Bronchial epithelial cell (primary cell): ENCODE results near the gene AKT1S1. TPM values are rescaled to one million over a fixed set of nuclear protein-coding genes. Genes with fewer than 3 reads are reported as not detected.
A peak's percentile ranks its signal among the peaks of the same experiment; 100 is the strongest.

Experiments used
- DNase-seq: peaks from one replicate; pipeline ENCODE4 v3.0.0-alpha.2; 2010; ENCODE audit warnings: low read depth
- FAIRE-seq: peaks from 2 replicates; lab custom pipeline; 2011; peaks lifted over from hg19 to GRCh38; lab: Jason Lieb, UNC
- H3K27me3 ChIP-seq: 2 replicates; pipeline ENCODE4 v1.5.1; 2011; ENCODE audit warnings: low read length; ENCODE audit not compliant: control insufficient read depth, insufficient read depth
- H3K36me3 ChIP-seq: 2 replicates; pipeline ENCODE4 v1.5.1; 2011; ENCODE audit warnings: low read length; ENCODE audit not compliant: control insufficient read depth, insufficient read depth
- H3K4me3 ChIP-seq: 2 replicates; pipeline ENCODE4 v1.5.1; 2011; ENCODE audit warnings: mild to moderate bottlenecking, low read depth, low read length, control low read depth
- CTCF ChIP-seq: IDR thresholded peaks from 2 replicates; pipeline ENCODE4 v1.5.1; 2011; ENCODE audit warnings: mild to moderate bottlenecking, moderate library complexity, low read length, control low read depth, inconsistent platforms; ENCODE audit not compliant: insufficient read depth, severe bottlenecking
- total RNA-seq: library from RNA; depleted of rRNA; stranded (reverse); fragments of >200 nt; gene quantifications from 2 replicates; pipeline ENCODE4 v1.2.1, GENCODE V29; 2014

AKT1S1 gene
- total RNA-seq, 1 donor from 2014 or later: 3.7 TPM

- Histone ChIP-seq H3K27me3 (no peaks in the 10 kb centered on the region), H3K36me3 (peaks cover 8% of the 10 kb centered on the region), H3K4me3 (peak overlapping the region; percentile 89)
- DNase-seq: no peak
- no peak for TF ChIP-seq CTCF
- no peak for FAIRE-seq
Measured at GRCh38 chr19:49851456-49852259, 25.5 kb downstream of the AKT1S1 start.

- Histone ChIP-seq H3K4me3 (peak within 1 kb of the TSS; percentile 89), H3K27me3 (no peaks in the 10 kb centered on the region), H3K36me3 (peaks cover 8% of the 10 kb centered on the region)
- no peak for TF ChIP-seq CTCF
- FAIRE-seq: no peak
- DNase-seq: peak; percentile 73
Measured at GRCh38 chr19:49850487-49851342, 26.4 kb downstream of the AKT1S1 start, which contains the start of gene PTOV1. Gene PTOV1, plus strand, starts transcription at chr19:49851159.

- Histone ChIP-seq H3K4me3 (peak overlapping the region; percentile 89), H3K36me3 (peaks cover 8% of the 10 kb centered on the region), H3K27me3 (no peaks in the 10 kb centered on the region)
- FAIRE-seq (no peak), DNase-seq (no peak)
- no peak for TF ChIP-seq CTCF
Measured at GRCh38 chr19:49850221-49850486, 27.0 kb downstream of the AKT1S1 start.

- Histone ChIP-seq H3K4me3 (no peak overlapping the region), H3K36me3 (peaks cover 3% of the 10 kb centered on the region), H3K27me3 (no peaks in the 10 kb centered on the region)
- no peak for TF ChIP-seq CTCF
- DNase-seq (no peak), FAIRE-seq (no peak)
Measured at GRCh38 chr19:49849433-49850220, 27.5 kb downstream of the AKT1S1 start.

GRCh38 chr19:49848938-49849337, 28.2 kb downstream of the AKT1S1 start:
- Histone ChIP-seq H3K36me3 (no peaks in the 10 kb centered on the region), H3K4me3 (no peak overlapping the region), H3K27me3 (no peaks in the 10 kb centered on the region)
- TF ChIP-seq CTCF: no peak
- FAIRE-seq (no peak), DNase-seq (no peak)
